NCI-H526 (cell line): Measurements from ENCODE around the gene HTRA1.

Experiments used
- DNase-seq, 2 experiments: peaks; one replicate each; lab custom pipeline; 2025; lab: John Stamatoyannopoulos, UW

The HTRA1 gene

DNA sequence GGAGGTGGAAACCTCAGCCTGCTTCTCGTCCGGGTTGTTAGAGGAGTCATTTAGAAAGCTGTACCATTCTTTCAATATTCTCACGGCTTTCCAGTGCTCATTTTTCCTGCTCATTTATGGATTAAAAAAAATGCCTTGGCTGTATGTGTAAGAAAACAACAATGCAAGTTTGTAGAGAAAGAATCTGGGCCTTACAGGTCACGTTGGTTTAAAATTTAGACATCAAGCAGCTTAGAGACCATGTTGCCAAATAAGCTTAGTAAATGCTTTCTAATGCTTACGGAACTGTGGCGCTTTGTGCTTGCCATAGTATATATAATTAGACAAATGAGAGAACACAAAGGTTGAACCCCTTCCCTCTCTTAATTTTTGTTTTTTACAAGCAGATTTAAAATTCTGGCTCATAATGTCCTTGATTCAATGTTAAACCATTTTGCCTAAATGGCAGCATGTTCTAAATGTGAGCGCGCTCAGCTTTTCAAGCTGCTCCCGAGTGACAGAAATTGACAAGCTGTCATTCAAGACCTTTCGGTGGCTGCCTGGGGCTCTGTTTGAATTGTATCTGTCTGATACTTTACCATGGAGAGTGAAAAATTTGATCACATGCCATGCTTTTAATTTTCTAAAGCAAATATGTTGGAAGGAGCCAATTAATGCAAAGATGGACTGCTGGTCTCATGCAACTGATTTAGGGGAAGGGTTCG lies 5.8 kb upstream of the HTRA1 start:
- DNase-seq: no peak

DNA sequence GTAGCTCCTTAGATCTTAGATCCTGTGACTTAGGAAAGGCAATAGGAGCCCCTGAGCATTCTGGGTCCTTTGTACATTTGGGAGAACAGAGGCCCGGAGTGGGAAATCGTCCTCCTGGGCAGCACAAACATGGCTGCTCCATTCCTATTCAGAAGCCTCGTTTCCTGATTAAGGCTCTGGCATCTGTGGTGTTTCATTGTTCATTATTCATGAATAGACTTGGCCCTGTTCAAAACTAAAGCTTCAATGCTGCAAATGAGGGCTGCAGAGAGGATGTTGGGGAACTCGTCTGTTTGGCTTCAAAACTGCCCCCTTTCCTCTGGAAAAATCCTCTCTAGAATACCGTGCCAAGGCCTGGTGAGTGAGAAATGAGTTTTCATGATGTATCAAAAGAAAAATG lies 3.4 kb upstream of the HTRA1 start:
- DNase-seq: no peak

DNA sequence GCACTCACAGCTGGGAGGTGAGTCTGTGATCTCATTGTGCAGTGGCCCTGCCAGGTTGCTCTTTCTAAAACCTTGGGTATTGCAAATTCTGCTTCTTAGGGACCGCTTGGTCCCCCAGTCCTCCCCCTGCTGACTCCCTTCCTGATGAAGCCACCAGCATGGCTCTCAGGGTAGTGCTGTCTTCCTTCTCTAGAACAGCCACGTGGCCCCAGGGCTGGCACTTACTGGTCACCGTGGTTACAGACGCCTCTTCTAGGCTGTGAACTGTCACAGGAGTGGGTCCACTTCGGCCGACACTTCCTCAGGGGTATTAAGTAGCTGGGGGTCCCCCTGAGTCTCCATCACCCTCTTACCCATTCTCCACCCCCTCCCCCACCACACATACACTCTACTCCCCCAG lies 2.7 kb upstream of the HTRA1 start:
- peak in 1 of 2 experiments; percentile 7 for DNase-seq

DNA sequence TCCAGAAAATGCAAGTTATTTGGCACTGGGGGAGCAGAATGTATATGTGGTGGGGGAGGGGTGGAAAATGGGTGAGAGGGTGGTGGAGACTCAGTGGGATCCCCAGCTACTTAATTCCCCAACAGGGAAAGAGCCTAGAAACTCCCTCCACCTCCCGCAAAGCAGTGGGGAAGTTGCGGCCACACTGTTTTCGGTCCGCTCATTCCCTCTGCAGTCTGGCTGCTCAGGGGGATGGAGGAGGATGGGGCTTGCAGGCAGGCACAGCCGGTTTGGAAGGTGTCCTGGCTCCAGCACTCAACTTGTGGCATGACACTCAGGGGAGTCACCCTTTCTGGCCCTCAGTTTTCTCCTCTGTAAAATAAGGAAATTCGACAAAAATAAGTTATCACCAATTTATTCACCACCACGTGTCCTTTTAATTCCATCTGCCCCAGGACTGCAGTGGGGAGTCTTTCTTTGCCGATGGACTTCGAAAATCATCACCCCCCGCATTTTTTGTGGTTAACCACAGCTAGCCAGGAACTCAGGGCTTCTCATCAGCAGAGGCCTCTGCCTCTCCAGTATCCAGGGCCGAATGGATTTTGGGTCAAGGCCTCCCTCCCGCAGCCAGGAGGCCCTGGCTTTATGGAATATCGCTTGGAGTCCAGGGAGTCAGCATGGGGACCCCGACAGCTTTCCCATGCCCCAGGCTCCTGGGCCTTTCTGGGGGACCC lies 1.6 kb upstream of the HTRA1 start:
- DNase-seq: peak in 1 of 2 experiments; percentile 3

DNA sequence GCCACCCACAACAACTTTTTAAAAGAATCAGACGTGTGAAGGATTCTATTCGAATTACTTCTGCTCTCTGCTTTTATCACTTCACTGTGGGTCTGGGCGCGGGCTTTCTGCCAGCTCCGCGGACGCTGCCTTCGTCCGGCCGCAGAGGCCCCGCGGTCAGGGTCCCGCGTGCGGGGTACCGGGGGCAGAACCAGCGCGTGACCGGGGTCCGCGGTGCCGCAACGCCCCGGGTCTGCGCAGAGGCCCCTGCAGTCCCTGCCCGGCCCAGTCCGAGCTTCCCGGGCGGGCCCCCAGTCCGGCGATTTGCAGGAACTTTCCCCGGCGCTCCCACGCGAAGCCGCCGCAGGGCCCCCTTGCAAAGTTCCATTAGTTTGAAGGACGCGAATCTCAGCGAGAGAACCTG lies 461 bp upstream of the HTRA1 start:
- DNase-seq: peak in 1 of 2 experiments; percentile 6

DNA sequence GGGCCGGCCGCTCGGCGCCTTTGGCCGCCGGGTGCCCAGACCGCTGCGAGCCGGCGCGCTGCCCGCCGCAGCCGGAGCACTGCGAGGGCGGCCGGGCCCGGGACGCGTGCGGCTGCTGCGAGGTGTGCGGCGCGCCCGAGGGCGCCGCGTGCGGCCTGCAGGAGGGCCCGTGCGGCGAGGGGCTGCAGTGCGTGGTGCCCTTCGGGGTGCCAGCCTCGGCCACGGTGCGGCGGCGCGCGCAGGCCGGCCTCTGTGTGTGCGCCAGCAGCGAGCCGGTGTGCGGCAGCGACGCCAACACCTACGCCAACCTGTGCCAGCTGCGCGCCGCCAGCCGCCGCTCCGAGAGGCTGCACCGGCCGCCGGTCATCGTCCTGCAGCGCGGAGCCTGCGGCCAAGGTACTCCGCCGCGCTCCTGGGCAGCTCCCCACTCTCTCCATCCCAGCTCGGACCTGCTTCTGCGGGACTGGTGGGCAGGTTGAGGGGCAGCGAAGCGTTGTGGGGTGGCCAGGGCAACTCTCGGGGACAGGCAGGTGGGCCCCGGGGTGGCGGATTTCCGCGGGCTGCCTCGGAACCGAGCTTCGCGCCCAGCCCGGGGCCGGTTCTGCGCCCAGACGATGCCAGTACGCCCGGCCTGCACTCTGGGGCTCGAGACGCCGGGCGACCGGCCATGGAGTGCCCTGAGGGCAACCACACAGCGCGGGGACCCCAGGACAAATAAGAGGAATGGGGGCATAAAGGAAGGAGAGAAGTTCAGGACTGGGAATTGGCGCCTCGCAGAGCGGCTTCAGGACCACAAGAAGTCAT lies 578 bp downstream of the HTRA1 start:
- peak in 1 of 2 experiments; percentile 64 for DNase-seq

DNA sequence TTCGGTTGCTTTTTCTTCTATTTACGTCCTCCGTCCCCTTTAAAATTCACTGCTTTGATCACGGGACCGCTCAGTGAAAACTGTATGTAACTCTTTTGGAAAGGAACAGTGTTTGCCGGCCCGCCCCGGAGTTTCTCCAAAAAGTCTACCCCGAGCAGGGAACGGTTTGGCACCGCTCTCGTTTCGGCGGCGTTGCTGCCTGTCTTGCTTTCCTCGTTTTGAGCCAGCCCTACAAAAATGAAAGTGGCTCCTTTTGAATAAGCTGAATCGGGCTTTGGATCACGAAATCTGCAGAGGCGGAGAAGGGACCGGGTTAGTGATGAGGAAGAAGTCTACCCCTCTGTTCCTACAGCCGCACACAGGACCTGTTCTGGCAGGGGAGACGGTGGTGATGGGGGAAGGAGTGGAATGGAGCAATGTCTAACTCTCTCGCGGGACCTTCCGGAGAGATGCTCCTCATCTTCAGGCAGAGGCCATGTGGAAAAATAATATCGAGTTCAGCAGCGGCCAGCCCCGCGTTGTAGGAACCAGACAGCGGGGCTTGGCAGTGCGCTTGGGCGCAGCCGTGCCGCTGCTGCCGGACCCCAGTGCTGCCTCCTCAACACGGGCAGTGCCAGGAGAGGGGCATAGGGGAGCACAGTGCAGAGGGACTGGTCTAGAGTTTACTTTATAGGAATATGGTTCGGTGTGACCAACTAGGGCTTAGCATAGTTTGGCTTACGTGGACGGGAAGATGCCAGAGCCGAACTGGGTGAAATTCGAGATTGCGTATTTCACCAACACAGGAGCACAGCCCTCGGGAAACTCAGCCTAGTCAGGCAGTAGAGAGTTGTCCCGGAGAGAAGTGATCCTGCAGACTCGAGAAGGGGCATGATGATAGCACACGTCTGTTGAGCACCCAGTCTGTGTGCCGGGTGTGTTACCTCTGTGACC lies 1.4 kb downstream of the HTRA1 start:
- DNase-seq: peak; percentile 2 to 58

DNA sequence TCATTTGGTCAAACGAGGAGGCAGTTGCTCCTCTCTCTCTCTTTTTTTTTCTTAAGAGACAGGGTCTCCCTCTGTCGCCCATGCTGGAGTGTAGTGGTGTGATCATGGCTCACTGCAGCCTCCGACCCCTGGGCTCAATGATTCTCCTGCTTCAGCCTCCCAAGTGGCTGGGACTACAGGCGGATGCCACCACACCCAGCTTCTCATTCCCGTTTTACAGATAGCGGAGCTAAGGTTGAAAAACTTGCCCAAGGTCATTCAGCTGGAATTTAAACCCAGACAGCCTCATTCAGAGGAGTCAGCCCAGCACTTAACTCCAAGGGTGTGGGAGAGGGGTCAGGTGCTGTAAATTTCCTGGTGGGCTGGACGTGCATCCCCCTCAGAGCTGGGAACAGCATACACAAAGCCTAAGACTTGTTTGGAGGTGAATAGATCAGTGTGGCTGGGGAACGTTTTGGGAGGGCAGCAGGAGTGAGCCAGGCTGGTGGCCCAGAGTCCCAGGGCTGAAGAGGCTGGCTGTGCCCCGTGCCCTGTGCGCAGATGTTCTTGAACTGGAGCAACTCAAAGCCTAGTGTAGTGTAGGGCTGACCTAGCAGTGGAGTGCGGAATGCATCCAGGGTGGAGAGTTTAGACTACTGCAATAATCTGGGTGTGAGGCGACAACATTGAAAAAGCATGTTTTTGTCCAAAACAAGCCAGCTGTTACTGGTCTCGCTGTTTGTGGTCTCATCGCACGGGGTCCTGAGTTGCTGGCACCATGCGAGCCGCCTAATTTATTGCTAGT lies 2.3 kb downstream of the HTRA1 start:
- DNase-seq: no peak

DNA sequence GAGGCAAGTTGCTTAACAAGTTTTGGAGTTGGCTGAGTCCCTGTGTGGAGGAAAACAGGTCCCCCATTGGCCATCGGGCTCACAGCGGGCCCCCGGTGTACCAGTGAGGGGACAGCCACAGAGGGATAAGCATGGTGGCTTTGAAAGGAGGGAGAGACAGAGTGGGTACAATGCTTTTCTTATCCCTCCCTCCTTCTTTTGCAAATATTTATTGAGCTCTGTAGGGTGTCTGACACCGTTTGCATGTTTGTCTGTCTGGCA lies 2.8 kb downstream of the HTRA1 start:
- DNase-seq: no peak

DNA sequence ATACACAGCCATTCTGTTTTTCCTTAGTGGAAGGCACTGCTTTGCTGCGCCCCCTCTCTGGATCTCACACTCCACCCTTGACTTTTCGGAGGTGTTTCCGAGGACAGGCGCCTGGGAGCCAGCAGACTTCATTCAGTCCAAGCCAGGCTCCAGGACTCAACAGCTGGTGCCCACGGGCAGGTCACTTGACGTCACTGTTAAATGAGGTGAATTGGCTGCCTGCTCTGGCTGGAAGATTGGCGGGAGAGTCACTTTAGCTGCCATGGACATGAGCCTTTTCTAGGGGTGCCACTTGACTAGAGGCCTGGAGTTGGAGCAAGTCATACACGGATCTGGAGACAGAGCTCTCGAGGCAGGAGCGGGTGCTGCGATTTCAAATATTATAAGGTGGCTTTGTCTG lies 3.2 kb downstream of the HTRA1 start:
- DNase-seq: no peak

DNA sequence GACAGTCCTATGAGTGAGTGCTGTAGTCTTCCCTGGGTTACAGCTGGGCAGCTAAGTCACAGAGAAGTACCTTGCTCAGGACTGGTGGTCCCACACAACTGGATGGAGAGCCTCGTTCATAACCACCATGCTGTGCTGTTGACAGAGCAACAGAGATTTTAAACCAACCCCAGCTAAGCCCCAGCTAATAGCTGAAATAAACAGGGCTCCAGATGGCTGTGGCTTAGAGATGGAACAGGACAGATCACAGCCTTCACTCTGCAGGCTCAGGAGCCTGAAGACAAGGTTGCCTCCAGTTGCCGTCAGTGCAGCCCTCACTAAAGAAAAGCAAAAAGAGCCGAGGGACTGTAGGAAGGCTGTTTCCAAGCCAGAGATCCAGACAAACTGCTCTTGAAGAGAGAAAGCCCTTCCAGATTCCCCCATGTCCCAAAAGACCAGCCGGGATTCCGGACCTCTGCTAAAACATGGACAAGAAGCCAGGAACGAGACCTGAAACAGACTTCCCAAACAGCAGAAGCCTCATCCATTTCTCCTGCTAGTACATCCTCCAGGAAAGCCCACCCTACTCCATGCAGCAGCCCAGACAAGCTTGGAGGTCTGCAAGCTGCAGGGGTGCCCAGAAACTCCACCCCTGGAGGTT lies 4.2 kb downstream of the HTRA1 start:
- DNase-seq: no peak

DNA sequence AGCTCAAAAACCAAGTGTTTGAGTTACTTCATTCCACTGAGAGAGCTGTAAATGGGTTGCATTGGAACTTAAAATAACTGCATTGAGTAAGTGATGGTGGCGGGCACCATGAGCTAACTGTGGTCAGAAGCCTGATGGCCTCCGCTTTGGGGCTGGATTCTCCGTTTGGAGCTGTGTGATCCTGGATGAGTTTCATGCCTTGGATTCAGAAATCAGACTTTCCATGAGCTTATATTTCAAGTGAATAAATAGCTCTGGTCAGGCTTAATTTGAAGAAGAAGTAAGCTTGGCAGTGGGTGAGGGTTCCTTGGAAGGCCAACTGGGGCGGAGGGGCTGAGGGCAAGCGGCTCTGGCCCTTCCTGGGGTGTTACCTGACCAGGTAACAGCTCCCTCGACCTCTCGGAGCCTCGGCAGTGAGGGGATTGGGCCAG lies 5.6 kb downstream of the HTRA1 start:
- no peak for DNase-seq

DNA sequence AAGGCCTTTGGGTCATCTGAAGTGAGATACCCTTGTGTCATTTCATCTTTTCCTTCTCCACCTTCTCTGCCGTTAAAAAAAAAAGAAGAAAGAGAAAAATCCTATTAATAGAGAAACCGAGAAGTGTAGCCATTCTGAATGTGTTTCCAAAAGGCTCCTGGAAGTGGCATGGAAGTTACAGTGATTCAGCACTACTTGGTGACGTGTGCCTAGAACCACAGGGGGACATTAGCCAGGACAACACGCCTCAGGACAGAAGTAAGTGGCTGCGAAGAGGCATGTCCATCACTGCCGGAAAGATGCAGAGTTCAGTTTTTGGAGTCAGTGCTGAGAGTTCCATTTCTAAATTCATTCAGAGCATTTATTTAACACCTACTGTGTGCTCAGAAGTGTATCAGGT lies 6.3 kb downstream of the HTRA1 start:
- DNase-seq: no peak

DNA sequence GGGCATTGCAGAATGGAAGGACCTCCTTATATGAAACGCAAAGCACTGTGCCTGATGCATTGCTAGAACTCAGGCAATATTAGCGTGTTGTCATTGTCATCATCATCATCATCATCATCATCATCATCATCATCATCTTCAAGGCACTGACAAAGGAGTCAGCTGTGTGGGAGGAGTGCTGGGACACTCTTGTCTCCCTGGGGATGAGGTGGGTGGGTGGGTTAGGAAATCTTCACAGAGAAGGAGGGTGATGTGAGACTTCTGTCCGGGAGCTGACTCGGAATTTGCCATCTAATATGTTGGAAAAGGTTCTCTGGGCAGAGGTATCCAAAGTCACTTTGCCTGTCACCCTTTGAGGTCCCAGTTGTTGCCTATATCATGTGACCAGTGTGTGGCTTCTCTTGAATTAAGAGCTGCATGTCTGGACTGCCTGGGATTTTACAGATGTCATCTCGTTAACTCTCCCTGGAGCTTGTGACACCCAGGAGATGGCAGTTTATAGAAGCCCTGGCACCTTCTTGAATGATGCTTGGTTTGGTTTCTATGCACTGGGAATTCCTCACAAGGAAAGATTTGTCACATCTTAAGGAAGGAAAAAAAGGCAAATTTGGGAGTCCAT lies 7.1 kb downstream of the HTRA1 start:
- no peak for DNase-seq

DNA sequence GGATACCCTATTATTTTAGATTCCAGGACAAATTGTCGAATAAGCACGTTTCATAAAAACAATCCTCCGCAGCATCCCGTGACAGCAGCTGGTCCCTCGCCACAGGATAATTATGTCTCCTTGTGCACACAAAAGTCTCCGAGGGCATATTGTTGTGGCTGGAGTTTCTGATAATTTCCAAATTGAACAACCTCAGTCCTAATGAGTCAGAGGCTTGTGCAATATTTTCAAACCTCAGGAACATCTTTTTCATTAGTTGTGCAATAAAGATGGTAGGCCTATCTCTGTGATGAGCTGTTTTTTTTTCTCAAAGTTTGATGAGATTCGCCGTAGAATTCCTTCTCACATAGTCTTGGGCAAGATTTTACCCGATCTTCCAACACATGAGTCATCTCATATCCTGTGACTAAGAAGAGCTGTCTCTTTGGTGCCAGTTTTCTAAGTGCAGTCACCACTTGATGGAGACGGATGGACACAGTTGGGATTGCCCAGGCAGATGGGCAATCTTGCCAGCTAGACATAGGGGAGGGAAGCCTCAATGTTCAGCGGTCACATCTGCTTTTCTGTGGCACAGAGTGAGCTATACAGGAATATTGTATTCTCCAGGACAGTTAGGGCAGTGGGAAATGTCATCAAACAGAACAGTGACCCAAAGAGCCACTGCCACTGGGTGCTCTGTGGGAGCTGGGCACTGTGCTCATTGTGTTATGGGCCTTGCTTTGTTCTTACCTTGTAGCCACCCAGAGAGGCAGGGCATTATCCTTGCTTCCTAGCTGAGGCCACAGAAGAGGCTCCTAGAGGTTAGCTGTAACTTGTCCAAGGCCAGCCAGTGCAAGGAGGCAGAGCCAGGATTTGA lies 7.8 kb downstream of the HTRA1 start:
- DNase-seq: no peak

DNA sequence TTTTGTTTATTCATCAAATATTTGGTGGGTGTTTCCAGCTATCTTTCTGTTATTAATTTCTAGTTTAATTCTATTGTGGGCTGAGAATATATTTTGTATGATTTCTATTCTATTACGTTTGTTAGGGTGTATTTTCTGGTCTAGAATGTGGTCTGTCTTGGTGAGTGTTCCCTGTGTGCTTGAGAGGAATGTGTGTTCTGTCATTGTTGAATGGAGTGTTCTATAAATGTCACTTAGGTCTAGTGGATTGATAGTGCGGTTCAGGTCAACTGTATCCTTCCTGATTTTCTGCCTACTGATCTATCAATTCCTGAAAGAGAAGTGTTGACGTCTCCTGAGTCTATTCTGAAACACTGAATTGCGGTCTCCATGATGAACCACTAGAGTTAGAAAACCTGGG lies 8.5 kb downstream of the HTRA1 start:
- DNase-seq: no peak

DNA sequence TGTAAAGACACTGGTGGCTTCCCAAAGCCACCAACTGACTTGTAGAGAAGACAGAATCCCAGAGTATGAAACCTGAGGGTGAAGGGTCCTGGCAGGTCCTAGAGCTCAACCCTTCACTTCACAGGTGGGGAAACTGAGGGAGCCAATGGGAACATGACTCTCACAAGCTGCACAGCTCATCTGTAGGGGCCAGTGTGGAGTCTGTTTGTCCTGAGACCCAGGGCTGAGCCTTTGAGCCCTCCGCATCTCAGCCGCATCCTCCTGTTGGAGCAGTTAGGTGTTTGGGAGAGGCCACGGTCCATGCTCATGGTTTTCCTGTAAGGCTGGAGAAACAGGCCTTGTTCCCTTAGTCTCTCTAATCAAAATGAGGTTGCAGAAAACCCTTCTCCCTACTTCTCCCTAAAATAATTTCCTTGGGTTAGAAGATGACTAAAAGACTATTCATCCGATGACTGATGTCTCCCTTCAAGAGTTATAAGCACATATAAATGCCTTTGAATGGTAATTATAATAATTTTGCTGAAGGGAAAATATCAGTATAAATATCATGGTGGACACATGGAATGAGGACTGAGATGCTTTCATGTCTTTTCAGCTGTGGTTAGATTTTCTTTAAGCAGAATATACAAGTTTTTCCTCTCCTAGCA lies 10.3 kb downstream of the HTRA1 start:
- no peak for DNase-seq

DNA sequence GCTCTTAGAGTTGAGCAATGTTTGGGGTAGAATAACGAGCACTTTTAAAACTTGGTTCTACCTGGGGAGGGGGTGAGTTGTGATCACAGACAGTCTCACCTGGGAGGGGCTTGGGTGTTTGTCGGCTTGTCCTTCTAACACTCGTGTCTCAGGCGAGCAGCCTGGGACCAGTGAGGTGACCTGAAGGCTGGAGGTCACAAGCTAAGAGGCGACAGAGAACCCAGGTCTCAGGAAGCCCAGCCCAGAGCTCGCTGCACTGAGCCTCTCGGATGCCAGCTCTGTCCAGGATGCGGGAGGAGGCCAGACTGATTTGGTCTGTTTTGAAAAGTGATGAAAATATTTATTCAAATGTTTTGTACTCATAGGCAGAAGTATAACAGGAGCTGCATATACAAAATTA lies 11.8 kb downstream of the HTRA1 start:
- no peak for DNase-seq
